Right lobe of liver (tissue), 4 donors: ENCODE measurements around the gene UBE3C.

Source experiments
- CTCF ChIP-seq, 4 donors: fragments of 200-600 bp in 3 of 4; fragments of 450-650 bp in 1 of 4; IDR thresholded peaks; one replicate each; pipeline versions ENCODE4 v1.5.1 to v1.8.0; 2016 to 2022; ENCODE audit warnings: antibody characterized with exemption in 4 of 4, mild to moderate bottlenecking in 2 of 4
- POLR2A ChIP-seq: fragments of 450-650 bp; IDR thresholded peaks from one replicate; pipeline ENCODE4 v1.6.1; 2017; ENCODE audit warnings: antibody characterized with exemption, mild to moderate bottlenecking
- donor health status: DM: no; HTN: no; CAD: no.
- donor health status: DM: no; HTN: no; CAD: no.
- donor health status: DM: no; HTN: yes; CAD: no.

- TF ChIP-seq CTCF (IDR thresholded peaks at IDR 0.05), result no peak
- no peak for TF ChIP-seq POLR2A
Measured at GRCh38 chr7:157235357-157236333, 96.9 kb downstream of the UBE3C start.
